HG03521 (cell line): ENCODE measurements around the gene ITCH.

Source experiments
- ATAC-seq: cut with Tn5 transposase; IDR thresholded peaks from one replicate; pipeline ENCODE4 v1.9.1; 2021; ENCODE audit warnings: mild to moderate bottlenecking, moderate library complexity; ENCODE audit not compliant: unreplicated experiment

ITCH gene

GRCh38 chr20:34526466-34526865, 163.4 kb downstream of the ITCH start:
- no peak for ATAC-seq

GRCh38 chr20:34527016-34527415, 163.9 kb downstream of the ITCH start:
- no peak for ATAC-seq

- no peak for ATAC-seq
Measured at GRCh38 chr20:34528921-34529297, 165.8 kb downstream of the ITCH start.

- ATAC-seq, result no peak
Measured at GRCh38 chr20:34529742-34530141, 166.7 kb downstream of the ITCH start.

GRCh38 chr20:34530342-34530741, 167.3 kb downstream of the ITCH start:
- ATAC-seq, result no peak

- no peak for ATAC-seq
Measured at GRCh38 chr20:34531608-34532265, 168.7 kb downstream of the ITCH start.

GRCh38 chr20:34532320-34532719, 169.2 kb downstream of the ITCH start:
- no peak for ATAC-seq

GRCh38 chr20:34532756-34533155, 169.7 kb downstream of the ITCH start:
- ATAC-seq, result no peak

- ATAC-seq, result no peak
Measured at GRCh38 chr20:34534391-34535165, 171.5 kb downstream of the ITCH start.

GRCh38 chr20:34535301-34535840, 172.3 kb downstream of the ITCH start:
- no peak for ATAC-seq

- ATAC-seq, result no peak
Measured at GRCh38 chr20:34535857-34536256, 172.8 kb downstream of the ITCH start.

GRCh38 chr20:34536798-34537394, 173.8 kb downstream of the ITCH start:
- ATAC-seq, result no peak

GRCh38 chr20:34537651-34538050, 174.6 kb downstream of the ITCH start:
- no peak for ATAC-seq

GRCh38 chr20:34538671-34539123, 175.6 kb downstream of the ITCH start:
- ATAC-seq, result no peak

- ATAC-seq, result no peak
Measured at GRCh38 chr20:34539756-34540155, 176.7 kb downstream of the ITCH start.

- no peak for ATAC-seq
Measured at GRCh38 chr20:34540596-34541263, 177.7 kb downstream of the ITCH start.

- no peak for ATAC-seq
Measured at GRCh38 chr20:34541264-34541901, 178.3 kb downstream of the ITCH start.

- ATAC-seq, result no peak
Measured at GRCh38 chr20:34541917-34542316, 178.8 kb downstream of the ITCH start.

GRCh38 chr20:34542439-34542838, 179.4 kb downstream of the ITCH start:
- ATAC-seq, result no peak

- no peak for ATAC-seq
Measured at GRCh38 chr20:34543463-34544056, 180.5 kb downstream of the ITCH start.
